Ishikawa (cell line): ENCODE measurements around the gene DOCK1.

ENCODE experiments used
- CEBPB ChIP-seq: IDR thresholded peaks from 2 replicates; pipeline ENCODE4 v1.6.1; 2012
- CREB1 ChIP-seq: IDR thresholded peaks from 2 replicates; pipeline ENCODE4 v1.6.1; 2012; ENCODE audit warnings: low read depth
- EGR1 ChIP-seq: IDR thresholded peaks from 2 replicates; pipeline ENCODE4 v1.6.1; 2012
- EP300 ChIP-seq: IDR thresholded peaks from 2 replicates; pipeline ENCODE4 v1.6.1; 2012; ENCODE audit warnings: borderline replicate concordance
- FOXM1 ChIP-seq: IDR thresholded peaks from 2 replicates; pipeline ENCODE4 v1.6.1; 2012; ENCODE audit warnings: low read depth, borderline replicate concordance
- MAX ChIP-seq: IDR thresholded peaks from 2 replicates; pipeline ENCODE4 v1.6.1; 2012
- NFIC ChIP-seq: IDR thresholded peaks from 2 replicates; pipeline ENCODE4 v1.6.1; 2012
- RAD21 ChIP-seq: IDR thresholded peaks from 2 replicates; pipeline ENCODE4 v1.6.1; 2012; ENCODE audit warnings: low read depth
- REST ChIP-seq: IDR thresholded peaks from 2 replicates; pipeline ENCODE4 v1.6.1; 2012; ENCODE audit warnings: low read depth, mild to moderate bottlenecking
- TAF1 ChIP-seq: IDR thresholded peaks from 2 replicates; pipeline ENCODE4 v1.6.1; 2012; ENCODE audit warnings: low read depth, mild to moderate bottlenecking
- TCF12 ChIP-seq: IDR thresholded peaks from 2 replicates; pipeline ENCODE4 v1.6.1; 2012; ENCODE audit warnings: low read depth
- TEAD4 ChIP-seq: IDR thresholded peaks from 2 replicates; pipeline ENCODE4 v1.6.1; 2012
- USF1 ChIP-seq: IDR thresholded peaks from 2 replicates; pipeline ENCODE4 v1.6.1; 2012
- YY1 ChIP-seq: IDR thresholded peaks from 2 replicates; pipeline ENCODE4 v1.6.1; 2012; ENCODE audit warnings: low read depth
- ZBTB7A ChIP-seq: IDR thresholded peaks from 2 replicates; pipeline ENCODE4 v1.6.1; 2012; ENCODE audit warnings: low read depth

DOCK1 gene

GRCh38 chr10:127458016-127458810 lies 553.0 kb downstream of the DOCK1 start:
- TF ChIP-seq RAD21 (no peak), USF1 (no peak), REST (no peak), MAX (no peak), ZBTB7A (no peak), CREB1 (no peak), TCF12 (no peak), TAF1 (no peak), TEAD4 (no peak), EGR1 (no peak), EP300 (no peak), FOXM1 (no peak), YY1 (no peak), NFIC (no peak), CEBPB (no peak)

GRCh38 chr10:127458829-127459228 lies 553.6 kb downstream of the DOCK1 start:
- TF ChIP-seq TCF12 (no peak), RAD21 (no peak), ZBTB7A (no peak), CEBPB (no peak), FOXM1 (no peak)

- TF ChIP-seq RAD21 (no peak), USF1 (no peak), TAF1 (no peak), REST (no peak), NFIC (no peak), CREB1 (no peak), YY1 (no peak)
Measured at GRCh38 chr10:127459918-127460317, 554.7 kb downstream of the DOCK1 start.

- TF ChIP-seq EP300 (no peak), MAX (no peak), TCF12 (no peak), TAF1 (no peak), ZBTB7A (no peak), TEAD4 (no peak), REST (no peak), YY1 (no peak)
Measured at GRCh38 chr10:127462643-127463295, 557.5 kb downstream of the DOCK1 start.
